ENCODE measurements around the gene POLR3A.

- TF ChIP-seq, protein P1, sequence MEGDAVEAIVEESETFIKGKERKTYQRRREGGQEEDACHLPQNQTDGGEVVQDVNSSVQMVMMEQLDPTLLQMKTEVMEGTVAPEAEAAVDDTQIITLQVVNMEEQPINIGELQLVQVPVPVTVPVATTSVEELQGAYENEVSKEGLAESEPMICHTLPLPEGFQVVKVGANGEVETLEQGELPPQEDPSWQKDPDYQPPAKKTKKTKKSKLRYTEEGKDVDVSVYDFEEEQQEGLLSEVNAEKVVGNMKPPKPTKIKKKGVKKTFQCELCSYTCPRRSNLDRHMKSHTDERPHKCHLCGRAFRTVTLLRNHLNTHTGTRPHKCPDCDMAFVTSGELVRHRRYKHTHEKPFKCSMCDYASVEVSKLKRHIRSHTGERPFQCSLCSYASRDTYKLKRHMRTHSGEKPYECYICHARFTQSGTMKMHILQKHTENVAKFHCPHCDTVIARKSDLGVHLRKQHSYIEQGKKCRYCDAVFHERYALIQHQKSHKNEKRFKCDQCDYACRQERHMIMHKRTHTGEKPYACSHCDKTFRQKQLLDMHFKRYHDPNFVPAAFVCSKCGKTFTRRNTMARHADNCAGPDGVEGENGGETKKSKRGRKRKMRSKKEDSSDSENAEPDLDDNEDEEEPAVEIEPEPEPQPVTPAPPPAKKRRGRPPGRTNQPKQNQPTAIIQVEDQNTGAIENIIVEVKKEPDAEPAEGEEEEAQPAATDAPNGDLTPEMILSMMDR (IDR thresholded peaks at IDR 0.05 in 8 of 11, conservative IDR thresholded peaks at IDR 0.05 in 3 of 11), result no peak
- no peak for TF ChIP-seq POLR2A (IDR thresholded peaks at IDR 0.05)
Observed at GRCh38 chr10:78035025-78035424, 5.7 kb upstream of the POLR3A start.
